GM10248 (cell line): ENCODE measurements around the gene SERINC2.
"Not testable (repeated sequence)": the region's sequence is repeated elsewhere in the genome, so short reads cannot be mapped to it uniquely, and the experiment has no call there.

Experiments used
- CTCF ChIA-PET: fragments of 300-600 bp; sonication (Branson Sonifier 250); formaldehyde crosslinking; extraction: SDS; loops from one replicate; lab custom pipeline; 2021; ENCODE audit warnings: antibody characterized with exemption; lab: Yijun Ruan, JAX
- POLR2A ChIA-PET: fragments of 350-650 bp; sonication (Branson Sonifier 250); formaldehyde crosslinking; extraction: SDS; loops from one replicate; lab custom pipeline; 2020; ENCODE audit warnings: antibody characterized with exemption; lab: Yijun Ruan, JAX
- DNase-seq: peaks from one replicate; pipeline ENCODE4 v3.0.0; 2012; ENCODE audit errors: extremely low spot score
- CTCF ChIP-seq: IDR thresholded peaks from 2 replicates; pipeline ENCODE4 v1.5.1; 2012; ENCODE audit warnings: mild to moderate bottlenecking, low read depth; ENCODE audit errors: extremely low read depth, missing control alignments, control extremely low read depth

Gene SERINC2

GRCh38 chr1:31447210-31447609 is 34.2 kb downstream of the SERINC2 start:
- ChIA-PET CTCF (no interaction called here), POLR2A (no interaction called here)
- DNase-seq: no peak
- TF ChIP-seq CTCF: no peak

GRCh38 chr1:31453384-31454079 is 40.5 kb downstream of the SERINC2 start:
- ChIA-PET POLR2A (no interaction called here), CTCF (interaction anchor here (1.1 kb wide), 1 partner anchor 10 kb away, joined by 3 read pairs; no protein-coding TSS in a partner anchor)
- no peak for DNase-seq
- no peak for TF ChIP-seq CTCF

- no peak for DNase-seq
- POLR2A ChIA-PET: no interaction called here
- TF ChIP-seq CTCF: no peak
- CTCF ChIA-PET: no interaction called here
Observed at GRCh38 chr1:31458287-31458896, 45.4 kb downstream of the SERINC2 start.

GRCh38 chr1:31460027-31460426 is 47.0 kb downstream of the SERINC2 start:
- DNase-seq: no peak
- ChIA-PET POLR2A (no interaction called here), CTCF (no interaction called here)
- TF ChIP-seq CTCF: no peak

- POLR2A ChIA-PET: no interaction called here
Observed at GRCh38 chr1:31467005-31467674, 54.1 kb downstream of the SERINC2 start.

GRCh38 chr1:31470794-31471315 is 57.8 kb downstream of the SERINC2 start:
- ChIA-PET POLR2A (no interaction called here), CTCF (no interaction called here)
- TF ChIP-seq CTCF: no peak

More at GRCh38 chr1:31467005-31467674, 54.1 kb downstream of the SERINC2 start:
- CTCF ChIA-PET: interaction anchor here (1.4 kb wide), 1 partner anchor 11 kb away, joined by 3 read pairs; no protein-coding TSS in a partner anchor
- TF ChIP-seq CTCF: no peak
- no peak for DNase-seq

GRCh38 chr1:31471452-31472313 is 58.7 kb downstream of the SERINC2 start:
- POLR2A ChIA-PET, CTCF ChIA-PET, DNase-seq: not testable (repeated sequence)

More at GRCh38 chr1:31470794-31471315, 57.8 kb downstream of the SERINC2 start:
- DNase-seq: no peak

- POLR2A ChIA-PET, DNase-seq: not testable (repeated sequence)
- CTCF ChIA-PET: interaction anchor here (1.1 kb wide), 1 partner anchor 77 kb away, joined by 4 read pairs; no protein-coding TSS in a partner anchor
Observed at GRCh38 chr1:31472314-31472651, 59.3 kb downstream of the SERINC2 start.

GRCh38 chr1:31472673-31473072 is 59.7 kb downstream of the SERINC2 start:
- ChIA-PET POLR2A (interaction anchor here (0.6 kb wide), 1 partner anchor 45 kb away, joined by 6 read pairs; no protein-coding TSS in a partner anchor), CTCF (interaction anchor here (1.1 kb wide), 1 partner anchor 76 kb away, joined by 4 read pairs; no protein-coding TSS in a partner anchor)
- not testable (repeated sequence) for DNase-seq
